ENCODE results near the gene SLC24A3. TPM values are rescaled to one million over a fixed set of nuclear protein-coding genes. Genes with fewer than 3 reads are reported as not detected.
A peak's percentile ranks its signal among the peaks of the same experiment; 100 is the strongest.

The SLC24A3 gene
- total and polyA plus RNA-seq, 2 of the 13 experiments (the other 11 are each of a cell fraction or from before 2014, with no cell fraction given), result not detected

DNA sequence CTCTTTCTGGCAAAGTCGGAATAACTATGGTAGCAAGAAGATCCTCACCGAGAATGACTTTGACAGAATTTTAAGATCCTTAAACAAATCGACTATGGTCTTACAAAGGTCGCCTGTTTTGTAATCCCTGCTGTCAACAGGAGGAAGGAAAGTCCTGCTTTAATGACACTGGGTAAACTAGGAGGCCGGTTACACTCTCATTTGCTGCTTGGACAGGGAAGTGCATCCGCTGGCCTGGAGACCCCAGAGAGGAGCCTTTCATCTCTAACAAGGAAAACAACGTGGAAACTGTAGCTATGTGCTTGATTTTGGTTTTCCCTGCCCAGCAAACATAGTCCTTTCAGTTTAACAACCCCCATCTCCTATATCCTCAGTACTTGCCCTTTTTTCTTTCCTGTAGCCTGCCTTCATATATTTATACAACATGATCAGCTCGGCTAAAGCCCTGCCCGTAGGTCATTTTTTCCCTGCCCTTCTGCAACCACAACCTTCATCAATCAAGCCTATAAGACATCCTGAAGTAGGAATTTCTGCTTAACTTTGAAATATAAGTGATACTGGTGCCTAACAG lies 448.5 kb downstream of the SLC24A3 start (continued):
- TF ChIP-seq, protein P1, sequence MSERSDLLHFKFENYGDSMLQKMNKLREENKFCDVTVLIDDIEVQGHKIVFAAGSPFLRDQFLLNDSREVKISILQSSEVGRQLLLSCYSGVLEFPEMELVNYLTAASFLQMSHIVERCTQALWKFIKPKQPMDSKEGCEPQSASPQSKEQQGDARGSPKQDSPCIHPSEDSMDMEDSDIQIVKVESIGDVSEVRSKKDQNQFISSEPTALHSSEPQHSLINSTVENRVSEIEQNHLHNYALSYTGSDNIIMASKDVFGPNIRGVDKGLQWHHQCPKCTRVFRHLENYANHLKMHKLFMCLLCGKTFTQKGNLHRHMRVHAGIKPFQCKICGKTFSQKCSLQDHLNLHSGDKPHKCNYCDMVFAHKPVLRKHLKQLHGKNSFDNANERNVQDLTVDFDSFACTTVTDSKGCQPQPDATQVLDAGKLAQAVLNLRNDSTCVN (CRISPR knock-in tag; IDR thresholded peaks at IDR 0.05; ENCODE audit: borderline replicate concordance), result no peak
- TF ChIP-seq U2AF1 (optimal IDR thresholded peaks at IDR 0.05; ENCODE audit: low read depth, low read length) (no peak), FOXO1 (CRISPR knock-in tag; IDR thresholded peaks at IDR 0.05) (peak; percentile 68), MTF2 (CRISPR knock-in tag; IDR thresholded peaks at IDR 0.05; ENCODE audit: borderline replicate concordance) (no peak), FOXA3 (CRISPR knock-in tag; IDR thresholded peaks at IDR 0.05) (peak; percentile 70), ZNF326 (CRISPR knock-in tag; IDR thresholded peaks at IDR 0.05; ENCODE audit: borderline replicate concordance) (no peak), ZSCAN29 (CRISPR knock-in tag; conservative IDR thresholded peaks at IDR 0.05) (no peak), SMARCC2 (IDR thresholded peaks at IDR 0.05) (no peak), ZNF292 (CRISPR knock-in tag; IDR thresholded peaks at IDR 0.05; ENCODE audit: borderline replicate concordance, low read depth) (peak; percentile 35; the same call in 1 of the 2 replicates), SMC3 (IDR thresholded peaks at IDR 0.05; ENCODE audit: low read length) (no peak), REL (CRISPR knock-in tag; conservative IDR thresholded peaks at IDR 0.05) (no peak), FOXA1 (IDR thresholded peaks at IDR 0.05) (no peak), FOXA1 (CRISPR knock-in tag; IDR thresholded peaks at IDR 0.05) (peak; percentile 53; the same call in 1 of the 2 replicates)
- TF ChIP-seq, protein P2, sequence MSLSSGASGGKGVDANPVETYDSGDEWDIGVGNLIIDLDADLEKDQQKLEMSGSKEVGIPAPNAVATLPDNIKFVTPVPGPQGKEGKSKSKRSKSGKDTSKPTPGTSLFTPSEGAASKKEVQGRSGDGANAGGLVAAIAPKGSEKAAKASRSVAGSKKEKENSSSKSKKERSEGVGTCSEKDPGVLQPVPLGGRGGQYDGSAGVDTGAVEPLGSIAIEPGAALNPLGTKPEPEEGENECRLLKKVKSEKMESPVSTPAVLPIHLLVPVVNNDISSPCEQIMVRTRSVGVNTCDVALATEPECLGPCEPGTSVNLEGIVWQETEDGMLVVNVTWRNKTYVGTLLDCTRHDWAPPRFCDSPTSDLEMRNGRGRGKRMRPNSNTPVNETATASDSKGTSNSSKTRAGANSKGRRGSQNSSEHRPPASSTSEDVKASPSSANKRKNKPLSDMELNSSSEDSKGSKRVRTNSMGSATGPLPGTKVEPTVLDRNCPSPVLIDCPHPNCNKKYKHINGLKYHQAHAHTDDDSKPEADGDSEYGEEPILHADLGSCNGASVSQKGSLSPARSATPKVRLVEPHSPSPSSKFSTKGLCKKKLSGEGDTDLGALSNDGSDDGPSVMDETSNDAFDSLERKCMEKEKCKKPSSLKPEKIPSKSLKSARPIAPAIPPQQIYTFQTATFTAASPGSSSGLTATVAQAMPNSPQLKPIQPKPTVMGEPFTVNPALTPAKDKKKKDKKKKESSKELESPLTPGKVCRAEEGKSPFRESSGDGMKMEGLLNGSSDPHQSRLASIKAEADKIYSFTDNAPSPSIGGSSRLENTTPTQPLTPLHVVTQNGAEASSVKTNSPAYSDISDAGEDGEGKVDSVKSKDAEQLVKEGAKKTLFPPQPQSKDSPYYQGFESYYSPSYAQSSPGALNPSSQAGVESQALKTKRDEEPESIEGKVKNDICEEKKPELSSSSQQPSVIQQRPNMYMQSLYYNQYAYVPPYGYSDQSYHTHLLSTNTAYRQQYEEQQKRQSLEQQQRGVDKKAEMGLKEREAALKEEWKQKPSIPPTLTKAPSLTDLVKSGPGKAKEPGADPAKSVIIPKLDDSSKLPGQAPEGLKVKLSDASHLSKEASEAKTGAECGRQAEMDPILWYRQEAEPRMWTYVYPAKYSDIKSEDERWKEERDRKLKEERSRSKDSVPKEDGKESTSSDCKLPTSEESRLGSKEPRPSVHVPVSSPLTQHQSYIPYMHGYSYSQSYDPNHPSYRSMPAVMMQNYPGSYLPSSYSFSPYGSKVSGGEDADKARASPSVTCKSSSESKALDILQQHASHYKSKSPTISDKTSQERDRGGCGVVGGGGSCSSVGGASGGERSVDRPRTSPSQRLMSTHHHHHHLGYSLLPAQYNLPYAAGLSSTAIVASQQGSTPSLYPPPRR (CRISPR knock-in tag; IDR thresholded peaks at IDR 0.05; ENCODE audit: borderline replicate concordance), result peak; percentile 49; the same call in 1 of the 2 replicates
- TF ChIP-seq, protein P3, sequence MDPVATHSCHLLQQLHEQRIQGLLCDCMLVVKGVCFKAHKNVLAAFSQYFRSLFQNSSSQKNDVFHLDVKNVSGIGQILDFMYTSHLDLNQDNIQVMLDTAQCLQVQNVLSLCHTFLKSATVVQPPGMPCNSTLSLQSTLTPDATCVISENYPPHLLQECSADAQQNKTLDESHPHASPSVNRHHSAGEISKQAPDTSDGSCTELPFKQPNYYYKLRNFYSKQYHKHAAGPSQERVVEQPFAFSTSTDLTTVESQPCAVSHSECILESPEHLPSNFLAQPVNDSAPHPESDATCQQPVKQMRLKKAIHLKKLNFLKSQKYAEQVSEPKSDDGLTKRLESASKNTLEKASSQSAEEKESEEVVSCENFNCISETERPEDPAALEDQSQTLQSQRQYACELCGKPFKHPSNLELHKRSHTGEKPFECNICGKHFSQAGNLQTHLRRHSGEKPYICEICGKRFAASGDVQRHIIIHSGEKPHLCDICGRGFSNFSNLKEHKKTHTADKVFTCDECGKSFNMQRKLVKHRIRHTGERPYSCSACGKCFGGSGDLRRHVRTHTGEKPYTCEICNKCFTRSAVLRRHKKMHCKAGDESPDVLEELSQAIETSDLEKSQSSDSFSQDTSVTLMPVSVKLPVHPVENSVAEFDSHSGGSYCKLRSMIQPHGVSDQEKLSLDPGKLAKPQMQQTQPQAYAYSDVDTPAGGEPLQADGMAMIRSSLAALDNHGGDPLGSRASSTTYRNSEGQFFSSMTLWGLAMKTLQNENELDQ (CRISPR knock-in tag; IDR thresholded peaks at IDR 0.05; ENCODE audit: borderline replicate concordance), result no peak
- TF ChIP-seq, protein P4, sequence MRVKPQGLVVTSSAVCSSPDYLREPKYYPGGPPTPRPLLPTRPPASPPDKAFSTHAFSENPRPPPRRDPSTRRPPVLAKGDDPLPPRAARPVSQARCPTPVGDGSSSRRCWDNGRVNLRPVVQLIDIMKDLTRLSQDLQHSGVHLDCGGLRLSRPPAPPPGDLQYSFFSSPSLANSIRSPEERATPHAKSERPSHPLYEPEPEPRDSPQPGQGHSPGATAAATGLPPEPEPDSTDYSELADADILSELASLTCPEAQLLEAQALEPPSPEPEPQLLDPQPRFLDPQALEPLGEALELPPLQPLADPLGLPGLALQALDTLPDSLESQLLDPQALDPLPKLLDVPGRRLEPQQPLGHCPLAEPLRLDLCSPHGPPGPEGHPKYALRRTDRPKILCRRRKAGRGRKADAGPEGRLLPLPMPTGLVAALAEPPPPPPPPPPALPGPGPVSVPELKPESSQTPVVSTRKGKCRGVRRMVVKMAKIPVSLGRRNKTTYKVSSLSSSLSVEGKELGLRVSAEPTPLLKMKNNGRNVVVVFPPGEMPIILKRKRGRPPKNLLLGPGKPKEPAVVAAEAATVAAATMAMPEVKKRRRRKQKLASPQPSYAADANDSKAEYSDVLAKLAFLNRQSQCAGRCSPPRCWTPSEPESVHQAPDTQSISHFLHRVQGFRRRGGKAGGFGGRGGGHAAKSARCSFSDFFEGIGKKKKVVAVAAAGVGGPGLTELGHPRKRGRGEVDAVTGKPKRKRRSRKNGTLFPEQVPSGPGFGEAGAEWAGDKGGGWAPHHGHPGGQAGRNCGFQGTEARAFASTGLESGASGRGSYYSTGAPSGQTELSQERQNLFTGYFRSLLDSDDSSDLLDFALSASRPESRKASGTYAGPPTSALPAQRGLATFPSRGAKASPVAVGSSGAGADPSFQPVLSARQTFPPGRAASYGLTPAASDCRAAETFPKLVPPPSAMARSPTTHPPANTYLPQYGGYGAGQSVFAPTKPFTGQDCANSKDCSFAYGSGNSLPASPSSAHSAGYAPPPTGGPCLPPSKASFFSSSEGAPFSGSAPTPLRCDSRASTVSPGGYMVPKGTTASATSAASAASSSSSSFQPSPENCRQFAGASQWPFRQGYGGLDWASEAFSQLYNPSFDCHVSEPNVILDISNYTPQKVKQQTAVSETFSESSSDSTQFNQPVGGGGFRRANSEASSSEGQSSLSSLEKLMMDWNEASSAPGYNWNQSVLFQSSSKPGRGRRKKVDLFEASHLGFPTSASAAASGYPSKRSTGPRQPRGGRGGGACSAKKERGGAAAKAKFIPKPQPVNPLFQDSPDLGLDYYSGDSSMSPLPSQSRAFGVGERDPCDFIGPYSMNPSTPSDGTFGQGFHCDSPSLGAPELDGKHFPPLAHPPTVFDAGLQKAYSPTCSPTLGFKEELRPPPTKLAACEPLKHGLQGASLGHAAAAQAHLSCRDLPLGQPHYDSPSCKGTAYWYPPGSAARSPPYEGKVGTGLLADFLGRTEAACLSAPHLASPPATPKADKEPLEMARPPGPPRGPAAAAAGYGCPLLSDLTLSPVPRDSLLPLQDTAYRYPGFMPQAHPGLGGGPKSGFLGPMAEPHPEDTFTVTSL (CRISPR knock-in tag; IDR thresholded peaks at IDR 0.05; ENCODE audit: borderline replicate concordance), result peak; percentile 82; the same call in 1 of the 2 replicates
